Panc1 (cell line): ENCODE results near the gene CEACAM3. TPM values are rescaled to one million over a fixed set of nuclear protein-coding genes. Genes with fewer than 3 reads are reported as not detected.

ENCODE experiments used
- ATAC-seq: fragments of 200-7000 bp; cut with Tn5 transposase; 2 replicates; pipeline ENCODE4 v1.9.1; 2020; ENCODE audit warnings: mild to moderate bottlenecking, moderate library complexity
- BruUV-seq: library from RNA; stranded (reverse); fragments of 400-500 nt; replicated peaks from 2 replicates; lab custom pipeline; 2021; lab: Mats Ljungman, UMichigan
- CTCF ChIA-PET: fragments of 300-600 bp; sonication (Branson Sonifier 250); formaldehyde crosslinking; loops from one replicate; lab custom pipeline; 2022; ENCODE audit warnings: antibody characterized with exemption; lab: Charles Lee
- POLR2A ChIA-PET: fragments of 300-600 bp; sonication (Branson Sonifier 250); formaldehyde crosslinking; loops from one replicate; lab custom pipeline; 2022; ENCODE audit warnings: antibody characterized with exemption; lab: Charles Lee
- DNase-seq: peaks from one replicate; pipeline ENCODE4 v3.0.0-alpha.2; 2010; ENCODE audit warnings: low read depth, low spot score
- H3K27ac ChIP-seq: 2 replicates; pipeline ENCODE4 v1.5.1; 2011; ENCODE audit warnings: mild to moderate bottlenecking, low read length, inconsistent platforms
- H3K27me3 ChIP-seq: fragments of 200-500 bp; sonication (Bioruptor generic); 2 replicates; pipeline ENCODE4 v1.6.0; 2014; ENCODE audit warnings: low read length, inconsistent platforms; ENCODE audit not compliant: control insufficient read depth, insufficient read depth
- H3K36me3 ChIP-seq: fragments of 200-500 bp; sonication (Bioruptor generic); 2 replicates; pipeline ENCODE4 v1.5.1; 2014; ENCODE audit warnings: inconsistent platforms, mild to moderate bottlenecking, low read length, moderate library complexity; ENCODE audit not compliant: control insufficient read depth, insufficient read depth
- H3K4me1 ChIP-seq: 2 replicates; pipeline ENCODE4 v1.5.1; 2011; ENCODE audit warnings: inconsistent platforms, mild to moderate bottlenecking, low read length, moderate library complexity; ENCODE audit not compliant: control insufficient read depth, insufficient read depth
- H3K4me3 ChIP-seq, 2 experiments: 2 replicates each; pipeline ENCODE4 v1.5.1; 2011 to 2012; ENCODE audit warnings: low read depth in 2 of 2, low read length in 2 of 2, mild to moderate bottlenecking in 2 of 2, inconsistent platforms in 1 of 2, moderate library complexity in 1 of 2
- H3K9me3 ChIP-seq: fragments of 200-500 bp; sonication (Bioruptor generic); 2 replicates; pipeline ENCODE4 v1.5.1; 2014; ENCODE audit warnings: low read depth, mild to moderate bottlenecking, inconsistent platforms, low read length, moderate library complexity; ENCODE audit not compliant: control insufficient read depth, insufficient read depth
- POLR2AphosphoS5 ChIP-seq: IDR thresholded peaks from 2 replicates; pipeline ENCODE4 v1.6.1; 2012; ENCODE audit warnings: mild to moderate bottlenecking, low read depth, low read length, moderate library complexity
- REST ChIP-seq, 2 experiments: IDR thresholded peaks; 2 replicates each; pipeline ENCODE4 v1.6.1; 2011 to 2012; ENCODE audit warnings: low read depth in 2 of 2, control low read depth in 1 of 2, low read length in 1 of 2, mild to moderate bottlenecking in 1 of 2, moderate library complexity in 1 of 2; ENCODE audit not compliant: insufficient read depth in 1 of 2
- SIN3A ChIP-seq: IDR thresholded peaks from 2 replicates; pipeline ENCODE4 v1.6.1; 2012; ENCODE audit warnings: low read depth, mild to moderate bottlenecking, low read length, moderate library complexity, borderline replicate concordance; ENCODE audit not compliant: insufficient read depth
- TCF7L2 ChIP-seq: IDR thresholded peaks from 2 replicates; pipeline ENCODE4 v1.6.1; 2011; ENCODE audit warnings: mild to moderate bottlenecking, low read depth, low read length, inconsistent platforms
- in situ Hi-C: cut with HindIII; loops from 2 replicates; pipeline ENCODE4 v1.10.0; 2016; ENCODE audit warnings: low sequenced_read_pairs, low pct_unique_long_range_greater_than_20kb
- intact Hi-C: fragments of 100-400 bp; cut with micrococcal nuclease; formaldehyde crosslinking; loops from one replicate; pipeline ENCODE4 v1.10.0; 2022; ENCODE audit not compliant: unreplicated experiment
- total RNA-seq: library from RNA; stranded (reverse); gene quantifications from one replicate; pipeline ENCODE4 v1.2.1, GENCODE V29; 2021; ENCODE audit not compliant: unreplicated experiment
- TF ChIP-seq, protein P1 (sequence below): fragments of 450-650 bp; IDR thresholded peaks from 2 replicates; pipeline ENCODE4 v1.5.1; 2017; ENCODE audit warnings: mild to moderate bottlenecking

The CEACAM3 gene
- total RNA-seq, 1 experiment from 2014 or later = not detected

DNA sequence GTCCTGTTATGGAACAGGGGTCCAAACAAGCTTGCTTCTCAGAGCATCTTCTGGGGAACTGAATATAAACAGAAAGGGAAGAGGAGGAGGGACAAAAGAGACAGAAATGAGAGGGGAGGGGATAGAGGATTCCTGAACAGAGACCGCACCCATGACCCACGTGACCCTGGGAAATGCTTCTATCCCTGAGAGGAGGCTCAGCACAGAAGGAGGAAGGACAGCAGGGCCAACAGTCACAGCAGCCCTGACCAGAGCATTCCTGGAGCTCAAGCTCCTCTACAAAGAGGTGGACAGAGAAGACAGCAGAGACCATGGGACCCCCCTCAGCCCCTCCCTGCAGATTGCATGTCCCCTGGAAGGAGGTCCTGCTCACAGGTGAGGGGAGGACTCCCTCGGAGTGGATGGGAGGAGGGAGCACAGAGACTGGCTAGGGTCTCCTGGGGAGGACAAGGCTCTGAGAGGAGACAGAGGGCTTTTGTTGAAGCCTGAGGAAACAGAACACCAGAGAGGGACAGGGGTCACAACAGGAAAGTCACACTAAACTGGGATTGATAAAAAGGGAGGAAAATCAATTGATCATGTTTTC lies 41.0 kb upstream of the CEACAM3 start, which contains the start of gene CEACAM6:
Gene CEACAM6, plus strand, starts transcription at position 203 of the 586 bp plus-strand sequence. Its CDS starts 109 bp downstream, at position 312.
- Histone ChIP-seq H3K4me1 (no peaks in the 10 kb centered on the region), H3K36me3 (no peaks in the 10 kb centered on the region), H3K27me3 (no peaks in the 10 kb centered on the region; the same call in 1 of the 2 replicates), H3K4me3 (no peak within 1 kb of the TSS), H3K9me3 (no peaks in the 10 kb centered on the region), H3K27ac (no peak within 1 kb of the TSS)
- POLR2A ChIA-PET = no interaction called here
- no peak for TF ChIP-seq REST (IDR thresholded peaks at IDR 0.05; ENCODE audit: insufficient read depth in 1 of 2, low read depth in 2 of 2, low read length in 1 of 2)
- no peak for TF ChIP-seq POLR2AphosphoS5
- TF ChIP-seq TCF7L2 = no peak
- TF ChIP-seq, protein P1, sequence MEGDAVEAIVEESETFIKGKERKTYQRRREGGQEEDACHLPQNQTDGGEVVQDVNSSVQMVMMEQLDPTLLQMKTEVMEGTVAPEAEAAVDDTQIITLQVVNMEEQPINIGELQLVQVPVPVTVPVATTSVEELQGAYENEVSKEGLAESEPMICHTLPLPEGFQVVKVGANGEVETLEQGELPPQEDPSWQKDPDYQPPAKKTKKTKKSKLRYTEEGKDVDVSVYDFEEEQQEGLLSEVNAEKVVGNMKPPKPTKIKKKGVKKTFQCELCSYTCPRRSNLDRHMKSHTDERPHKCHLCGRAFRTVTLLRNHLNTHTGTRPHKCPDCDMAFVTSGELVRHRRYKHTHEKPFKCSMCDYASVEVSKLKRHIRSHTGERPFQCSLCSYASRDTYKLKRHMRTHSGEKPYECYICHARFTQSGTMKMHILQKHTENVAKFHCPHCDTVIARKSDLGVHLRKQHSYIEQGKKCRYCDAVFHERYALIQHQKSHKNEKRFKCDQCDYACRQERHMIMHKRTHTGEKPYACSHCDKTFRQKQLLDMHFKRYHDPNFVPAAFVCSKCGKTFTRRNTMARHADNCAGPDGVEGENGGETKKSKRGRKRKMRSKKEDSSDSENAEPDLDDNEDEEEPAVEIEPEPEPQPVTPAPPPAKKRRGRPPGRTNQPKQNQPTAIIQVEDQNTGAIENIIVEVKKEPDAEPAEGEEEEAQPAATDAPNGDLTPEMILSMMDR = no peak
- no peak for TF ChIP-seq SIN3A
- CTCF ChIA-PET = interaction anchor here (0.6 kb wide), 1 partner anchor 30 kb away, joined by 4 read pairs; no protein-coding TSS in a partner anchor
- intact Hi-C loops (no loop called here), in situ Hi-C loops (no loop called here)
- DNase-seq (no peak), ATAC-seq (no peak)
- BruUV-seq = no TSS peak

GRCh38 chr19:41758846-41759245 lies 37.5 kb upstream of the CEACAM3 start:
- Histone ChIP-seq H3K9me3 (no peaks in the 10 kb centered on the region), H3K27ac (no peak overlapping the region), H3K4me3 (no peak overlapping the region), H3K27me3 (no peaks in the 10 kb centered on the region; the same call in 1 of the 2 replicates), H3K4me1 (no peaks in the 10 kb centered on the region), H3K36me3 (no peaks in the 10 kb centered on the region)
- intact Hi-C loops = no loop called here
- no peak for ATAC-seq
- no peak for DNase-seq
- ChIA-PET POLR2A (no interaction called here), CTCF (interaction anchor here (0.6 kb wide), 1 partner anchor 42 kb away, joined by 3 read pairs; no protein-coding TSS in a partner anchor)
- in situ Hi-C loops = no loop called here
- TF ChIP-seq REST (IDR thresholded peaks at IDR 0.05; ENCODE audit: insufficient read depth in 1 of 2, low read depth in 2 of 2, low read length in 1 of 2) (no peak), TCF7L2 (no peak), SIN3A (no peak), POLR2AphosphoS5 (no peak)
- TF ChIP-seq, protein P1 = no peak
- BruUV-seq = no TSS peak
